ENCODE results near the gene TFPT. TPM values are rescaled to one million over a fixed set of nuclear protein-coding genes. Genes with fewer than 3 reads are reported as not detected.

Gene TFPT
- total and polyA plus RNA-seq, 2 of the 4 experiments (the other 2 are of a cell fraction), result 7.9 to 17.1 TPM

GRCh38 chr19:54105796-54106195 is 9.7 kb downstream of the TFPT start:
- ChIA-PET POLR2A (ENCODE audit: unreplicated experiment) (no interaction called here), CTCF (no interaction called here)
- Histone ChIP-seq H3K36me3 (ENCODE audit: control insufficient read depth, insufficient read depth, low read length) (peaks cover 44% of the 10 kb centered on the region), H4K91ac (ENCODE audit: insufficient read depth, low read depth, low read length) (no peak overlapping the region), H3K27ac (ENCODE audit: insufficient read depth, low read length) (no peak overlapping the region), H2BK120ac (ENCODE audit: low read depth, low read length) (no peak overlapping the region), H4K8ac (ENCODE audit: low read depth in 2 of 2, low read length in 2 of 2) (no peak overlapping the region), H3K23ac (ENCODE audit: low read depth, low read length) (no peak overlapping the region), H4K5ac (ENCODE audit: low read depth, low read length) (no peak overlapping the region), H3K4me2 (ENCODE audit: low read depth, low read length) (no peak overlapping the region), H3K14ac (replicated peaks; ENCODE audit: low read depth, low read length) (no peak overlapping the region), H3K4me3 (ENCODE audit: insufficient read depth, low read depth, low read length) (no peak overlapping the region), H2BK5ac (ENCODE audit: low read depth, low read length, poor library complexity, severe bottlenecking) (no peak overlapping the region), H3K4me1 (ENCODE audit: control insufficient read depth, insufficient read depth, low read length) (no peaks in the 10 kb centered on the region), H2AFZ (replicated peaks; ENCODE audit: low read length, poor library complexity) (no peak overlapping the region), H3K27me3 (ENCODE audit: control insufficient read depth, insufficient read depth, low read length) (no peaks in the 10 kb centered on the region), H3K79me1 (ENCODE audit: low read depth in 1 of 2, low read length in 2 of 2) (peaks cover 4 to 29% of the 10 kb centered on the region in 2 experiments), H3K9me1 (ENCODE audit: insufficient read depth, low read length) (no peaks in the 10 kb centered on the region), H2BK20ac (ENCODE audit: low read depth, low read length) (no peak overlapping the region), H2AK5ac (ENCODE audit: low read depth, low read length) (no peak overlapping the region), H3K56ac (ENCODE audit: extremely low read depth, insufficient read depth, low read length) (no peak overlapping the region), H3K18ac (ENCODE audit: low read depth, low read length) (no peak overlapping the region), H2AK9ac (replicated peaks; ENCODE audit: low read depth, low read length, poor library complexity) (no peak overlapping the region), H3K9ac (ENCODE audit: low read depth, low read length) (no peak overlapping the region), H3K4ac (ENCODE audit: low read depth, low read length) (no peak overlapping the region), H4K20me1 (ENCODE audit: insufficient read depth, low read length) (peaks cover 4% of the 10 kb centered on the region; the same call in 1 of the 2 replicates), H3K9me3 (ENCODE audit: control insufficient read depth, insufficient read depth, low read length) (no peaks in the 10 kb centered on the region), H2BK15ac (ENCODE audit: low read depth, low read length) (no peak overlapping the region)
- ATAC-seq (ENCODE audit: low read depth) (no peak), DNase-seq (no peak)
- intact Hi-C loops (cut with micrococcal nuclease), result loop anchor here (10.0 kb wide), 1 partner anchor 241 kb away; the partner anchor contains the start of gene MYADM
- TF ChIP-seq FOS (IDR thresholded peaks at IDR 0.05; ENCODE audit: low read depth, low read length) (no peak), NFE2L2 (IDR thresholded peaks at IDR 0.05; ENCODE audit: low read depth, low read length) (no peak), CHD1 (IDR thresholded peaks at IDR 0.05; ENCODE audit: low read depth, low read length) (no peak), SMC3 (IDR thresholded peaks at IDR 0.05; ENCODE audit: low read depth, low read length) (no peak), POLR2A (IDR thresholded peaks at IDR 0.05; ENCODE audit: low read depth, low read length) (no peak), MAFK (IDR thresholded peaks at IDR 0.05; ENCODE audit: low read depth, low read length) (no peak), CTCF (conservative IDR thresholded peaks at IDR 0.05; ENCODE audit: low read depth, low read length) (no peak), RFX5 (IDR thresholded peaks at IDR 0.05; ENCODE audit: low read depth, low read length) (no peak), RAD21 (IDR thresholded peaks at IDR 0.05; ENCODE audit: low read length) (no peak), CEBPB (IDR thresholded peaks at IDR 0.05; ENCODE audit: low read depth, low read length) (no peak), RCOR1 (IDR thresholded peaks at IDR 0.05; ENCODE audit: insufficient replicate concordance, low read length) (no peak), MXI1 (IDR thresholded peaks at IDR 0.05; ENCODE audit: borderline replicate concordance, low read depth, low read length) (no peak), BHLHE40 (IDR thresholded peaks at IDR 0.05; ENCODE audit: low read depth, low read length) (no peak), MAZ (IDR thresholded peaks at IDR 0.05; ENCODE audit: borderline replicate concordance, low read depth, low read length) (no peak), USF2 (IDR thresholded peaks at IDR 0.05; ENCODE audit: low read depth, low read length) (no peak), ELK1 (IDR thresholded peaks at IDR 0.05; ENCODE audit: borderline replicate concordance, low read depth, low read length) (no peak)
- no TSS peak for BruUV-seq (replicated peaks)
- dilution Hi-C loops (cut with HindIII; ENCODE audit: low sequenced_read_pairs, unreplicated experiment), result no loop called here
- in situ Hi-C loops (cut with MboI; ENCODE audit: low sequenced_read_pairs), result loop anchor here (25.0 kb wide), 1 partner anchor 357 kb away; the partner anchor contains the start of genes CDC42EP5 and LENG9
- WGBS, 2 experiments (ENCODE audit: extremely low coverage in 2 of 2, insufficient read length in 1 of 2), result 100% methylated on average over 5 of the region's 10 CpGs; no CpG with 5 or more reads in 1 of the 2 experiments

Data from IMR-90 (cell line).